ENCODE measurements around the gene C2orf92. TPM values are rescaled to one million over a fixed set of nuclear protein-coding genes. Genes with fewer than 3 reads are reported as not detected.
A peak's percentile ranks its signal among the peaks of the same experiment; 100 is the strongest.
"Not testable (repeated sequence)": the region's sequence is repeated elsewhere in the genome, so short reads cannot be mapped to it uniquely, and the experiment has no call there.

C2orf92 gene
- total RNA-seq, 1 donor from 2014 or later: 14.4 TPM

- Histone ChIP-seq H3K4me3 (no peak overlapping the region), H3K9me3 (no peaks in the 10 kb centered on the region), H3K36me3 (no peaks in the 10 kb centered on the region), H3K4me1 (no peaks in the 10 kb centered on the region), H3K27ac (no peak overlapping the region), H3K27me3 (peaks cover 15% of the 10 kb centered on the region)
- intact Hi-C loops (cut with DNase I): no loop called here
- DNase-seq: peak; percentile 49
- no peak for TF ChIP-seq CTCF (IDR thresholded peaks at IDR 0.05)
- no peak for ATAC-seq
These were observed 39.1 kb downstream of the C2orf92 start for GRCh38 chr2:97708608-97709007.

- Histone ChIP-seq H3K4me1 (no peaks in the 10 kb centered on the region), H3K27ac (no peak overlapping the region), H3K9me3 (no peaks in the 10 kb centered on the region), H3K27me3 (peaks cover 15% of the 10 kb centered on the region), H3K4me3 (no peak overlapping the region), H3K36me3 (no peaks in the 10 kb centered on the region)
- no peak for ATAC-seq
- no peak for TF ChIP-seq CTCF (IDR thresholded peaks at IDR 0.05)
- DNase-seq: no peak
- intact Hi-C loops (cut with DNase I): no loop called here
These were observed 41.8 kb downstream of the C2orf92 start for GRCh38 chr2:97711394-97711711.

- peak; percentile 26 for DNase-seq
- ATAC-seq; H3K4me3 ChIP-seq; H3K4me1 ChIP-seq; intact Hi-C loops (cut with DNase I); H3K27ac ChIP-seq; H3K36me3 ChIP-seq; H3K9me3 ChIP-seq: not testable (repeated sequence)
- H3K27me3 ChIP-seq: peaks cover 14% of the 10 kb centered on the region
These were observed 42.7 kb downstream of the C2orf92 start for GRCh38 chr2:97712175-97712574.

DNA sequence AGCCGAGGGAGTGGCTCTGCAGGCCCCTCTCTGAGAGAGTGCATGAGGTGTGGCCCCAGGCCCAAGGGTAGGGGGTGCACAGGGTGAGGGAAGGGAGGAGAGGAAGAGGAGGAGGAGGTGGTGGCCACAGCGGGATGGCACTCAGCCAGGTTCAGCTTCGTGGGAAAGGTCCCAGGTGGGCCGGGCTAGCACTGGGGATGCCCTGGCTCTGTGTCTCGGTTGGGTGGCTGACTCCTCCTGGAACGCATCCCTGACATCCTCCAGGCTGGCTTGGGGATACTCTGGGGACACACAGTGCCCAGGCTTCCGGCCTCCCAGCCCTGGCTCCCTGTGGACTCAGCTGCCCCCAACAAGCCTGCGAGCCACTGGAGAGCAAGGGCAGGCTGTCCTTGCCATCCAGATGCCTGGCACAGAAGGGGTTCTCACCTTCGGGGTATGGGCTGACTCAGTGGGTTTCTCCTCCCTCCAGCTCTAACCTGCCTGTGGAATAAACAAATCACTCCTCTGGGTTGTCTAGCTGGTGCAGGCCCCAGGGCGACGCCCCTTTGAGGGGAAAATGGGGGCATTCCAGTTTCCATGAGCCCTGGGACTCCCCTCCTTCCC lies 43.3 kb downstream of the C2orf92 start:
- H3K27me3 ChIP-seq: peaks cover 8% of the 10 kb centered on the region
- H3K27ac ChIP-seq: peak overlapping the region; percentile 63
- no peak for TF ChIP-seq CTCF (IDR thresholded peaks at IDR 0.05)
- H3K4me1 ChIP-seq: no peaks in the 10 kb centered on the region
- DNase-seq: peak; percentile 58
- intact Hi-C loops (cut with DNase I): no loop called here
- H3K9me3 ChIP-seq: no peaks in the 10 kb centered on the region
- H3K36me3 ChIP-seq: no peaks in the 10 kb centered on the region
- no peak overlapping the region for H3K4me3 ChIP-seq
- no peak for ATAC-seq

DNA sequence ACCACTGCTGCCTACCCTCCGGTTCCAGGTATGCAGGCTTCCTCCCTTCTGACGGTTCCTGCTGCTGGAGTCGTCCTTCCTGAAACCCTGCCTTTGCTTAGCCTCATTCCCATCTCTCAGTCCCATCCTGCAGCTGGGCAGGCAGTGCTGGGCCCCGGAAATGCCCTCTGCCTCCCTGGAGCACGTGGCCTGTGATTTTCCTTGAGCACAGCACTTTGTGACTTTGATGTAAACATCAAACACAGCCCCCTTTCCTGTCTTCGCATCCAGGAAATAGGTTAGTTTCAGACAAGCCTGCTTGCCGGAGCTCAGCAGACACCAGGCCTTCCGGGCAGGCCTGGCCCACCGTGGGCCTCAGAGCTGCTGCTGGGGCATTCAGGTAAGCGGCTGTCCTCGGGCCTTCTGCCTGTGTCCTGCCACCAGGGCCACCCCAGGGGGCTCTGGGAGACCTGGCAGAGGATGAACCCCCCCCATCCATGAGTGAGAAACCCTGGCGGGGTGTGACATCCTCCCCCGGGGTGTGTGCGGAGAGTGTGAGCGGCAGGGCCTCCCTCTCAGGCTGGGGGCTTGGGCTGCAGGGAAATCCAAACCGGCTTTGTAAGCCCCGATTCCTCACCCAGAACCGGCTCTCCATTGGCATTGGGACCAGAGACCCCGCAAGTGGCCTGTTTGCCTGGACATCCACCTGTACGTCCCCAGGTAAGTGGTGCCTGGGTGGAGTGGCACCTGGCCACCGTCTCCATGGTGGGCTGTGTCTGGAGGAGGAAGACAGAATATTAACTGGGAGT lies 44.0 kb downstream of the C2orf92 start, which contains the start of gene ZAP70:
Gene ZAP70, plus strand, starts transcription at position 281 of the 788 bp plus-strand sequence. CDS start 10,461 bp downstream, outside the sequence.
- TF ChIP-seq CTCF (IDR thresholded peaks at IDR 0.05): no peak
- intact Hi-C loops (cut with DNase I): no loop called here
- no peaks in the 10 kb centered on the region for H3K9me3 ChIP-seq
- H3K4me1 ChIP-seq: no peaks in the 10 kb centered on the region
- H3K27ac ChIP-seq: peak within 1 kb of the TSS; percentile 63
- H3K36me3 ChIP-seq: no peaks in the 10 kb centered on the region
- peaks cover 1% of the 10 kb centered on the region for H3K27me3 ChIP-seq
- ATAC-seq (peak; percentile 3), DNase-seq (peak; percentile 63)
- peak within 1 kb of the TSS; percentile 31 for H3K4me3 ChIP-seq

All from upper lobe of right lung (tissue), 1 donor.